Stimulated activated CD8-positive, alpha-beta memory T cell treated with anti-CD3 and anti-CD28 coated beads, Interleukin-12 subunit alpha, Interleukin-12 subunit beta, amount 100 ng/mL, for 24 hours (primary cell): ENCODE data around the gene OSBP2.

Experiments used
- DNase-seq: peaks from one replicate; pipeline ENCODE4 v3.0.0-alpha.2; 2020; ENCODE audit errors: extremely low read depth

OSBP2 gene

GRCh38 chr22:30809086-30809485 is 114.4 kb downstream of the OSBP2 start:
- DNase-seq: no peak

- DNase-seq: no peak
Measured at GRCh38 chr22:30810105-30810504, 115.4 kb downstream of the OSBP2 start.

DNA sequence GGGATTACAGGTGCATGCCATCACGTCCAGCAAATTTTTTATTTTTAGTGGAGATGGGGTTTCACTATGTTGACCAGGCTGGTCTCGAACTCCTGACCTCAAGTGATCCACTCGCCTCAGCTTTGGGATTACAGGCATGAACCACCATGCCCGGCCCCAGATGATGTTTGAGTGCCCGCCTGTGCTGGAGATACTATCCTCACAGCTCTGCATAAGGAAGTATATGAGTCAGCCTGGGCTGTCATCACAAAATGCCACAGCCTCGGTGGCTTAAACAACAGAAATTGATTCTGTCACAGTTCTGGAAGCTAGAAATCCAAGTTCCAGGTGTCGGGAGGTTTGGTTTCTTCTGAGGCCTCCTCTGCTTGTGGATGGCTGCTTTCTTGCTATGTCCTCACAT is 119.3 kb downstream of the OSBP2 start:
- no peak for DNase-seq

GRCh38 chr22:30816413-30816812 is 121.7 kb downstream of the OSBP2 start:
- DNase-seq: no peak

GRCh38 chr22:30821381-30821780 is 126.7 kb downstream of the OSBP2 start:
- no peak for DNase-seq

GRCh38 chr22:30821863-30822215 is 127.2 kb downstream of the OSBP2 start:
- no peak for DNase-seq

- DNase-seq: no peak
Measured at GRCh38 chr22:30822216-30823014, 127.7 kb downstream of the OSBP2 start.

GRCh38 chr22:30823015-30823370 is 128.3 kb downstream of the OSBP2 start:
- DNase-seq: no peak

DNA sequence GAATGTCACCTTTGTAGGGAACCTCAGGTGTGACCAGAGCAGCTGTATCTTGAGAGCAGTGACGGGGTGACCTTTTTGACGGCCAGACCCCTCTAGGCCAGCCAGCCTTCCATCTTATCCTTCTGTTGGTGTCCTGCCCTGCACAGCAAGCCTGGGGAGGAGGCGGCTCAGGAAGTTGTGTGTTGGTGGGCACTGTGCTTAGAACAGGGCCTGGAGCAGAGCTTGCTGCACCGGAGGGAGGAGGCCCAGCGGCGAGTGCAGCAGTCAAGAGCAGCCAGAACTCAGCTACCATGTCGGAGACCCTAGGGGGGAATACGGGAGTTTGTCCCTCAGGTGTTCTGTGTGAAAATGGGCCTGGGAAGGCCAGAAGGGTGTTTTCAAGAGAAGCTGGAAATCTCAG is 129.4 kb downstream of the OSBP2 start:
- no peak for DNase-seq

DNA sequence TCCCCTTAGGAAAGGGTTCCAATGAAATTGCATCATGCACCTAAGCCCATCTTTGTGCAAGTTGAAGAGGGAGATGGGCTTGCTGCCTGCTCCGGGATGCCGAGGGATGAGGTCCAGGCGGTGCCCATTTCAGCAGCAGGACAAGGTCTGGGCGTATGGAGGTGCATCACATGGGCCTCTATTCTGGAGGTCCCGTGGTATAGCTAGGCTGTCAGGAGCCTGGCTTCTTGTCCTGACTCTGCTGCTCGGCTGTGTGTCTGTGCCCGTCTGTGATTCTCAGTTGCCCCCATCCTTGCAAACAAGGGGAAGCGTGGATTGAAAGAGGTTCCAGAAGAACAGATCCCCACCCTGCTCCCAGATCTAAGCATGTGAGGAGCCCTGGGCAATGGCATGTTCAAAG is 130.0 kb downstream of the OSBP2 start:
- DNase-seq: no peak

GRCh38 chr22:30825711-30826505 is 131.2 kb downstream of the OSBP2 start:
- no peak for DNase-seq

- DNase-seq: no peak
Measured at GRCh38 chr22:30826670-30827355, 132.1 kb downstream of the OSBP2 start.

- no peak for DNase-seq
Measured at GRCh38 chr22:30827646-30828045, 133.0 kb downstream of the OSBP2 start.

DNA sequence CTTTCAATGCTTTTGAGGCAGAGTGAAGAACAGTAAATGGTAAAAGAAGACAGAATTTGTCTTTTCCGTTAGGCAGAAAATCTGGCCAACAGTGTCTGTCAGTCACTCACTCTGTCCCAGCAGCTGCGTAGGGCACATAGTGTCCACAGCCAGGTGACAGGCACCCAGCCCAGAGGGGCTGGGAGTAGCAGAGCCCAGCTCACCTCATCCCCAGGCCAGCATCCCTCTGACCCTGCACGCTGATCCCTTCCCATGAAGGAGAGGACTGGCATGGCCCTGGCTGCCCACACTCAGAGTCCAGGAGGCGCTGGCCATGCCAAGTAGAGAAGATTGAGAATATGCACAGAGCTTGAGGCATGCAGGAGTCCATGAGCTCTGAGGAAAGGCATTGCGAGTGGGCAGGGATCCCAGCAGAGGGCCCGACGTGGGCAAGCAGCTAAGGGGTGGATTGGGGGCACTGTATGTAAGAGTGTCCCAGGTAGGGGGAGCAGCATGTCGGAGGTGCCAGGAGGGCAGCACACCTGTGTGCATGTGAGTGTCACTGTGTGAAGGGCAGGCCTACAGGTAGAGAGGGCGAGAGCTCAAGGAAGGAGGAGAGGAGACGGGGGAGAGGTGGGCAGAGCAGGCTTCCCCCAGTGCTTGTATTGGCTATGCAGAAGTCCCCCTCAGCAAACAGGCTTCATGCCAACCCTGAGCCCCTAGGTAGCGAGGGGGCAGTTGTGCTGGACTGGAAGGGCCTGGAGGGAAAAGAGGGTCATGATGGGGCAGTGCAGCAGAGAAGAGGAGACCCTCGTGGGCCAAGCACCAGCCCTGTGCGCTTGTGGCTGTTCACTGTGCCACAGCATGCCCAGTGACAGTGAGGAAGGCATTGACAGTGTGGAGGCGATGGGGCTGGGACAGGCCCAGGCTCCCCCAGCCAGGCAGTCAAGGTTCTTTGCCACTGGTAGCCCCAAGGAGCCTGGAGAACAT is 133.8 kb downstream of the OSBP2 start:
- no peak for DNase-seq

DNA sequence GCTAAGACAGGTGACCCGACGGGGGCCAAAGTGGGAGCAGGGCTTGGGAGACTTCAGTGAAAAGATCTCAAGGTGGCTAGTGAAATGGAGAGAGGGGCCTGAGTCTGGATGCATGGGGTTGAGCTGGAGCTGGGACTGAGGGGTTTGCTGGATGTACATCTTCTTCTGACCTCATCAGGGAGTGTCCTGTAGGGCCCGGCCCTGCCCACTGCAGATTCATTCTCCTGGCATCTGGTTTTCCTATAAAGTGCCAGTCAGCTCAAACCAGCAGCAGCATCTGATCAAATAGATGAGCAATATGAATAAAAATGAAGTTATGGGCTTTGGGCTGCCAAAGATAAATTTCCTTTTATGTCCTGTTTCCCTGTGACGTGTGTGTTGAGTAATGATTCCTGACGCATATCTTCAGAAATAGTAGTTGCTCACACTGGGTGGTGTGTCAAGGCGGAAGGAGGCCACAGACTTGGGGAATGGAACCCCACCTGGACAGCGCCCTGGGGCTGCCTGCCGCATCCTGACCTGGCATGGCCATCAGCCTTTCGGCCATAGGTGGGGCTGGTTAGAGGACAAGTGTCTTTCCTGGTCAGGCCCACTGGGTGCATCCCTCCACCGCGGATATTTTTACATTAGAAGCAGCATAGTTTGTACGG is 135.4 kb downstream of the OSBP2 start:
- DNase-seq: no peak

DNA sequence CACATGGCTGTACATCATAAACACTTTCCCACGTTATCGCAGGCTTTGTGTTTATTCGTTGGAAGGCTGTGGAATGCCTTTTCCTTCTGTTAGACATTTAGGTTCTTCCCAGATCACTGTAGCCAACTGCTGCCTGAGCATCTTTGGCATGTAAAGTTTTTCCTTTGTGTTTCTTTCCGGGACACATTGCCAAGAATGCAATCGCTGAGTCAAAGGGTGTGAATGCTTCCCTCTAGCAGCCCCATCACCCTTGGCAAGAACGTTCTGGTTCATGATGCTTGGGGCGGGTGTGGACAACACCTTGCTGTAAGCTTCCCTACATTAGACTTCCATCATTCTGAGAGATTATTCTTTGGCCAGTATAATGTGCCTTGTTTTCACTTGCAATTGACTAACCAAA is 136.2 kb downstream of the OSBP2 start:
- no peak for DNase-seq

- no peak for DNase-seq
Measured at GRCh38 chr22:30832407-30832987, 137.8 kb downstream of the OSBP2 start.

DNA sequence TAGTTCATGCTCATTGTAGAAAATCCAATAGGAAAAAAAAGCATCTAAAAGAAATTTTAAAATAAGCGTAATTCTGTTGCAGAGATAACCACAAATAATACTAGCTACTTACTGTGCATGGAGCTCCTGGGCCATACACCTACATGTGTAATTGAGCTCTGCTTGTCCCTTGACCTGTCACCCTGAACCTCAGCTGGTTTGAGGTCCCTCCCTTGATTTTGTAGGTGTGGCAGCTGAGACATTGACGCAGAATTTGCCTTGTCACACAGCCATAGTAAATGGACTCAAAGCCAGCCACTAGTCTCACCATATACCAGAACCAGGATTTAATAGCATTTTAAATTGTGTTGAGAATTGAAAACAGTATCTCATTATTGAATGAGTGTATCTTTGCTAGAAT is 138.6 kb downstream of the OSBP2 start:
- DNase-seq: no peak

- DNase-seq: no peak
Measured at GRCh38 chr22:30837531-30837930, 142.9 kb downstream of the OSBP2 start.

GRCh38 chr22:30838111-30838510 is 143.4 kb downstream of the OSBP2 start:
- no peak for DNase-seq

DNA sequence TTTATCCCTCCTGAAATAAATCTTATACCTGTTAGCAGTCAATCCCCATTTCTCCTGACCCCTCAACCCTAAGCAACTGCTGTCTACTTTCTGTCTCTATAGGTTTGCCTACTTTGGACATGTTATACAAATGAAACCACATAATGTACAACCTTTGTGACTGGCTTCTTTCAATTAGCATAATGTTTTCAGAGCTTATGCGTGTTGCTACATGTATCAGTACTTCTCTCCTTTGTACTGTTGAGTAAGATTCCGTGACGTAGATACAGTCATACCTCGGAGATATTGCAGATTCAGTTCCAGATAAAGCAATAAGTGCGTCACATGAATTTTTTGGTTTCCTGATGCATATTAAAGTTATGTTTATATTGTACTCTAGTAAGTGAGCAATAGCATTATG is 146.6 kb downstream of the OSBP2 start:
- DNase-seq: no peak
